ENCODE data around the gene RAB11FIP4.

RAB11FIP4 gene

DNA sequence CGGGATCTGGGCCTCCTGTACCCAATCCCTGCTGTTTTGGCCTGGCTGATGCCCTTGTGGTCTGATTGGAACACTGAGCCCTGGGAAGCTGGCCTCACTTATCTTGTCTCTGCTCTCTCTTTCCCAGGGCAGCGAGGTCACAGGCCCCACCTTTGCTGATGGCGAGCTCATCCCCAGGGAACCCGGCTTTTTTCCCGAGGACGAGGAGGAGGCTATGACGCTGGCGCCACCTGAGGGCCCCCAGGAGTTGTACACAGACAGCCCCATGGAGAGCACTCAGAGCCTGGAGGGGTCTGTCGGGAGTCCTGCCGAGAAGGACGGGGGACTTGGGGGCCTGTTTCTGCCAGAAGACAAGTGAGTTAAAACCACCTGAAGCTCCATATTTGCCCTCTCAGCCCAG lies 126.0 kb downstream of the RAB11FIP4 start:
- Histone ChIP-seq H3K4me1 (ENCODE audit: control insufficient read depth, low read length) (no peaks in the 10 kb centered on the region), H3F3A (ENCODE audit: control insufficient read depth, insufficient read depth) (no peaks in the 10 kb centered on the region; the same call in 1 of the 2 replicates), H3K36me3 (ENCODE audit: control insufficient read depth, low read length) (peaks cover 4% of the 10 kb centered on the region; the same call in 1 of the 2 replicates), H3K9me3 (ENCODE audit: control insufficient read depth, insufficient read depth, low read length) (no peaks in the 10 kb centered on the region), H3K27ac (ENCODE audit: low read depth, low read length) (no peak overlapping the region), H3K9me2 (replicated peaks; ENCODE audit: control insufficient read depth, low read length) (no peaks in the 10 kb centered on the region), H3K27me3 (ENCODE audit: control insufficient read depth, low read length) (no peaks in the 10 kb centered on the region), H3K79me2 (ENCODE audit: control insufficient read depth, low read length) (no peaks in the 10 kb centered on the region), H3K4me2 (ENCODE audit: low read length) (no peak overlapping the region), H3K4me3 (ENCODE audit: low read length) (no peak overlapping the region), H4K20me1 (ENCODE audit: control insufficient read depth, insufficient read depth, low read depth, low read length) (0 out of 2 replicates have a peak, but pooled peaks cover 2% of the 10 kb centered on the region)
- TF ChIP-seq, protein P1, sequence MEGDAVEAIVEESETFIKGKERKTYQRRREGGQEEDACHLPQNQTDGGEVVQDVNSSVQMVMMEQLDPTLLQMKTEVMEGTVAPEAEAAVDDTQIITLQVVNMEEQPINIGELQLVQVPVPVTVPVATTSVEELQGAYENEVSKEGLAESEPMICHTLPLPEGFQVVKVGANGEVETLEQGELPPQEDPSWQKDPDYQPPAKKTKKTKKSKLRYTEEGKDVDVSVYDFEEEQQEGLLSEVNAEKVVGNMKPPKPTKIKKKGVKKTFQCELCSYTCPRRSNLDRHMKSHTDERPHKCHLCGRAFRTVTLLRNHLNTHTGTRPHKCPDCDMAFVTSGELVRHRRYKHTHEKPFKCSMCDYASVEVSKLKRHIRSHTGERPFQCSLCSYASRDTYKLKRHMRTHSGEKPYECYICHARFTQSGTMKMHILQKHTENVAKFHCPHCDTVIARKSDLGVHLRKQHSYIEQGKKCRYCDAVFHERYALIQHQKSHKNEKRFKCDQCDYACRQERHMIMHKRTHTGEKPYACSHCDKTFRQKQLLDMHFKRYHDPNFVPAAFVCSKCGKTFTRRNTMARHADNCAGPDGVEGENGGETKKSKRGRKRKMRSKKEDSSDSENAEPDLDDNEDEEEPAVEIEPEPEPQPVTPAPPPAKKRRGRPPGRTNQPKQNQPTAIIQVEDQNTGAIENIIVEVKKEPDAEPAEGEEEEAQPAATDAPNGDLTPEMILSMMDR (IDR thresholded peaks at IDR 0.05; ENCODE audit: low read depth, low read length, poor library complexity, severe bottlenecking): peak; percentile 63
- TF ChIP-seq EZH2phosphoT487 (IDR thresholded peaks at IDR 0.05; ENCODE audit: borderline replicate concordance, low read length): no peak

DNA sequence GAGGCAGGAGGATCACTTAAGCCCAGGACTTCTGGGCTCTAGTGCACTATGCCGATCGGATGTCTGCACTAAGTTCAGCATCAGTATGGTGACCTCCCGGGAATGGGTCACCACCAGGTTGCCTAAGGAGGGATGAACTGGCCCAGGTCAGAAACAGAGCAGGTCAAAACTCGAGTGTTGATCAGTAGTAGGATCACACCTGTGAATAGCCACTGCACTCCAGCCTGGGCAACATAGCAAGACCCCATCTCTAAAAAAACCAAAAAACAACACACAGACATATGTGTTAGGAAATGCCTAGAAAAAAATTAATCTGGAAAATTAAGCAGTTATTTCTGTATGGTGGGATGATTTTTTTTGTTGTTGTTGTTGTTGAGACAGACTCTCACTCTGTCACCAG lies 127.0 kb downstream of the RAB11FIP4 start:
- Histone ChIP-seq H3K9me3 (ENCODE audit: control insufficient read depth, insufficient read depth, low read length) (no peaks in the 10 kb centered on the region), H4K20me1 (ENCODE audit: control insufficient read depth, insufficient read depth, low read depth, low read length) (0 out of 2 replicates have a peak, but pooled peaks cover 2% of the 10 kb centered on the region), H3K4me3 (ENCODE audit: low read length) (no peak overlapping the region), H3K27me3 (ENCODE audit: control insufficient read depth, low read length) (no peaks in the 10 kb centered on the region), H3K4me1 (ENCODE audit: control insufficient read depth, low read length) (no peaks in the 10 kb centered on the region), H3K36me3 (ENCODE audit: control insufficient read depth, low read length) (peaks cover 13% of the 10 kb centered on the region), H3K4me2 (ENCODE audit: low read length) (no peak overlapping the region), H3K27ac (ENCODE audit: low read depth, low read length) (no peak overlapping the region), H3K9me2 (replicated peaks; ENCODE audit: control insufficient read depth, low read length) (no peaks in the 10 kb centered on the region), H3K79me2 (ENCODE audit: control insufficient read depth, low read length) (no peaks in the 10 kb centered on the region), H3F3A (ENCODE audit: control insufficient read depth, insufficient read depth) (no peaks in the 10 kb centered on the region; the same call in 1 of the 2 replicates)
- TF ChIP-seq, protein P1 (IDR thresholded peaks at IDR 0.05; ENCODE audit: low read depth, low read length, poor library complexity, severe bottlenecking): no peak
- no peak for TF ChIP-seq EZH2phosphoT487 (IDR thresholded peaks at IDR 0.05; ENCODE audit: borderline replicate concordance, low read length)

DNA sequence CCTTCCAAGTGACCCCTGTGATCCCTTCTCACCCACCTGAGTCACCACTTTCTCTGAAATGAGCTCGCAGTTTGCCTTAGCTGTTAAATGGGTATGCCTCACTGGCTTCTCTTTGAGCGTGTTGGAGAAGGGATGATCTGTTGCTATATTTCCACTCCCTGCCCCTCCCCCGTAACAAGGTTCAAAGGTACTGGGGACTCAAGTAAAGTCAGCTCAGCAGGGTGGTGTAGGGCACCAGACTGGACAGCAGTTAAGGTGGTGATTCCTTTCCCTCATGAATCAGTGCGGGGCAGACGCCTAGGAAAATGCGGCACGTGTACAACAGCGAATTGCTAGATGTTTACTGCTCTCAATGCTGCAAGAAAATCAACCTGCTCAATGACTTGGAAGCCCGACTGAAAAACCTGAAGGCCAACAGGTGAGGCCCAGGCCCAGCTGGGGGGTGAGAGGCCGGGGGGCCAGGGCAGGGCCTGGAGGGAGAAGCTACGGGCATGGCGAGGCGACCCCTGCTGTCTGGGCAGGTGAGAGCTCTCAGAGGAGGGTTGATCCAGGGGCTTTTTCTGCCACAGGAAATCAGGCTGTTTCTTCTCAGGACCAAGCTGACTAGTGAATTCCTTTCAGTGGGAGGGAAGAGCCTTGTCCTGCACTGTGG lies 130.3 kb downstream of the RAB11FIP4 start:
- TF ChIP-seq EZH2phosphoT487 (IDR thresholded peaks at IDR 0.05; ENCODE audit: borderline replicate concordance, low read length): no peak
- TF ChIP-seq, protein P1 (IDR thresholded peaks at IDR 0.05; ENCODE audit: low read depth, low read length, poor library complexity, severe bottlenecking): no peak
- H3K4me2 ChIP-seq (ENCODE audit: low read length): no peak overlapping the region
- H3K27ac ChIP-seq (ENCODE audit: low read depth, low read length): no peak overlapping the region
- H3K4me1 ChIP-seq (ENCODE audit: control insufficient read depth, low read length): peaks cover 16% of the 10 kb centered on the region
- H3K27me3 ChIP-seq (ENCODE audit: control insufficient read depth, low read length): no peaks in the 10 kb centered on the region
- H3K4me3 ChIP-seq (ENCODE audit: low read length): no peak overlapping the region
- peaks cover 30% of the 10 kb centered on the region for H3K36me3 ChIP-seq (ENCODE audit: control insufficient read depth, low read length)
- H4K20me1 ChIP-seq (ENCODE audit: control insufficient read depth, insufficient read depth, low read depth, low read length): no peaks in the 10 kb centered on the region
- H3F3A ChIP-seq (ENCODE audit: control insufficient read depth, insufficient read depth): no peaks in the 10 kb centered on the region; the same call in 1 of the 2 replicates
- no peaks in the 10 kb centered on the region for H3K9me2 ChIP-seq (replicated peaks; ENCODE audit: control insufficient read depth, low read length)
- no peaks in the 10 kb centered on the region for H3K79me2 ChIP-seq (ENCODE audit: control insufficient read depth, low read length)
- peaks cover 4% of the 10 kb centered on the region; the same call in 1 of the 2 replicates for H3K9me3 ChIP-seq (ENCODE audit: control insufficient read depth, insufficient read depth, low read length)
